ENCODE results near the gene SH3TC1. TPM values are rescaled to one million over a fixed set of nuclear protein-coding genes. Genes with fewer than 3 reads are reported as not detected.

The SH3TC1 gene
- total RNA-seq, 2 experiments from 2014 or later: 119 to 127 TPM

- POLR2A ChIA-PET: no interaction called here
- Histone ChIP-seq H3K36me3 (ENCODE audit: insufficient read depth, low read length) (no peaks in the 10 kb centered on the region), H3K27ac (ENCODE audit: low read depth in 1 of 2, low read length in 2 of 2) (no peak overlapping the region), H3K4me3 (ENCODE audit: low read length) (no peak overlapping the region), H3K9me3 (ENCODE audit: control insufficient read depth in 1 of 2, insufficient read depth in 1 of 2, low read length in 2 of 2) (no peaks in the 10 kb centered on the region), H3K27me3 (ENCODE audit: control insufficient read depth in 1 of 2, insufficient read depth in 2 of 2, low read length in 2 of 2) (peaks cover 0 to 8% of the 10 kb centered on the region in 2 experiments), H3K4me1 (ENCODE audit: insufficient read depth, low read length) (no peaks in the 10 kb centered on the region)
- intact Hi-C loops (cut with DNase I, micrococcal nuclease): no loop called here
- no peak for DNase-seq
- no peak for ATAC-seq (ENCODE audit: poor library complexity)
- Mint-ChIP-seq H3K27me3 (peaks cover 22% of the 10 kb centered on the region), H3K27ac (no peak overlapping the region), H3K4me3 (no peak overlapping the region), H3K9me3 (no peaks in the 10 kb centered on the region), H3K36me3 (ENCODE audit: low read depth) (no peaks in the 10 kb centered on the region), H3K4me1 (ENCODE audit: low read depth) (no peaks in the 10 kb centered on the region)
- TF ChIP-seq, protein P1, sequence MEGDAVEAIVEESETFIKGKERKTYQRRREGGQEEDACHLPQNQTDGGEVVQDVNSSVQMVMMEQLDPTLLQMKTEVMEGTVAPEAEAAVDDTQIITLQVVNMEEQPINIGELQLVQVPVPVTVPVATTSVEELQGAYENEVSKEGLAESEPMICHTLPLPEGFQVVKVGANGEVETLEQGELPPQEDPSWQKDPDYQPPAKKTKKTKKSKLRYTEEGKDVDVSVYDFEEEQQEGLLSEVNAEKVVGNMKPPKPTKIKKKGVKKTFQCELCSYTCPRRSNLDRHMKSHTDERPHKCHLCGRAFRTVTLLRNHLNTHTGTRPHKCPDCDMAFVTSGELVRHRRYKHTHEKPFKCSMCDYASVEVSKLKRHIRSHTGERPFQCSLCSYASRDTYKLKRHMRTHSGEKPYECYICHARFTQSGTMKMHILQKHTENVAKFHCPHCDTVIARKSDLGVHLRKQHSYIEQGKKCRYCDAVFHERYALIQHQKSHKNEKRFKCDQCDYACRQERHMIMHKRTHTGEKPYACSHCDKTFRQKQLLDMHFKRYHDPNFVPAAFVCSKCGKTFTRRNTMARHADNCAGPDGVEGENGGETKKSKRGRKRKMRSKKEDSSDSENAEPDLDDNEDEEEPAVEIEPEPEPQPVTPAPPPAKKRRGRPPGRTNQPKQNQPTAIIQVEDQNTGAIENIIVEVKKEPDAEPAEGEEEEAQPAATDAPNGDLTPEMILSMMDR (IDR thresholded peaks at IDR 0.05): no peak
- CTCF ChIA-PET: no interaction called here
These were observed 77.5 kb downstream of the SH3TC1 start for GRCh38 chr4:8276358-8277240.

- Mint-ChIP-seq H3K9me3 (no peaks in the 10 kb centered on the region), H3K27ac (no peak overlapping the region), H3K4me3 (no peak overlapping the region), H3K36me3 (ENCODE audit: low read depth) (no peaks in the 10 kb centered on the region), H3K4me1 (ENCODE audit: low read depth) (no peaks in the 10 kb centered on the region), H3K27me3 (peaks cover 13% of the 10 kb centered on the region)
- H3K4me3 ChIP-seq (ENCODE audit: low read length): no peak overlapping the region
- POLR2A ChIA-PET: no interaction called here
- no peaks in the 10 kb centered on the region for H3K36me3 ChIP-seq (ENCODE audit: insufficient read depth, low read length)
- H3K27me3 ChIP-seq (ENCODE audit: control insufficient read depth in 1 of 2, insufficient read depth in 2 of 2, low read length in 2 of 2): no peaks in the 10 kb centered on the region
- H3K9me3 ChIP-seq (ENCODE audit: control insufficient read depth in 1 of 2, insufficient read depth in 1 of 2, low read length in 2 of 2): no peaks in the 10 kb centered on the region
- H3K27ac ChIP-seq (ENCODE audit: low read depth in 1 of 2, low read length in 2 of 2): no peak overlapping the region
- CTCF ChIA-PET: no interaction called here
- no peak for ATAC-seq (ENCODE audit: poor library complexity)
- intact Hi-C loops (cut with DNase I, micrococcal nuclease): no loop called here
- TF ChIP-seq, protein P1 (IDR thresholded peaks at IDR 0.05): no peak
- no peak for DNase-seq
- H3K4me1 ChIP-seq (ENCODE audit: insufficient read depth, low read length): no peaks in the 10 kb centered on the region
These were observed 78.4 kb downstream of the SH3TC1 start for GRCh38 chr4:8277356-8278008.

DNA sequence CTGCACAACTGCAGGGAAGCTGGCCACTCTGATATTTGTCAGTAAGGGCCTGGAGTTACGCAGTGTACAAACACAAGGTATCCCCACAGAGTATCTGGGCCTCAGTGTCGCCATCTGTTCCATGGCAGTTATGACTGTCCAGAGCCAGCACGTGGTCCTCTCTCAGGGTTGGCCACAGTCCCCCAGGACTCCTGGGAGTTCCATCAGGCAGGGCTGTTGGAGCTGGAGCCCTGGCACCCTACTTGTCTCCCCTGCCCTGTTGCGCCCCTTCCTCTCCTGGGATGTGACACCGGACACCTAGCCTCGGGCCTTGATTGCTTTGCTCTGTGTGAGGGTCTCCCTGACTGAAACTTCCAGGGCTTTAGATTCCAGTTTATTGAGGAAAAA is 78.9 kb downstream of the SH3TC1 start:
- intact Hi-C loops (cut with DNase I, micrococcal nuclease): no loop called here
- DNase-seq (no peak), ATAC-seq (ENCODE audit: poor library complexity) (no peak)
- Histone ChIP-seq H3K4me1 (ENCODE audit: insufficient read depth, low read length) (no peaks in the 10 kb centered on the region), H3K9me3 (ENCODE audit: control insufficient read depth in 1 of 2, insufficient read depth in 1 of 2, low read length in 2 of 2) (no peaks in the 10 kb centered on the region), H3K27me3 (ENCODE audit: control insufficient read depth in 1 of 2, insufficient read depth in 2 of 2, low read length in 2 of 2) (no peaks in the 10 kb centered on the region), H3K36me3 (ENCODE audit: insufficient read depth, low read length) (no peaks in the 10 kb centered on the region), H3K4me3 (ENCODE audit: low read length) (no peak overlapping the region), H3K27ac (ENCODE audit: low read depth in 1 of 2, low read length in 2 of 2) (no peak overlapping the region)
- POLR2A ChIA-PET: no interaction called here
- Mint-ChIP-seq H3K27me3 (peaks cover 13% of the 10 kb centered on the region), H3K27ac (no peak overlapping the region), H3K9me3 (no peaks in the 10 kb centered on the region), H3K36me3 (ENCODE audit: low read depth) (no peaks in the 10 kb centered on the region), H3K4me1 (ENCODE audit: low read depth) (no peaks in the 10 kb centered on the region), H3K4me3 (no peak overlapping the region)
- CTCF ChIA-PET: no interaction called here
- TF ChIP-seq, protein P1 (IDR thresholded peaks at IDR 0.05): no peak

All from CD4-positive, alpha-beta T cell (primary cell).